Measurements from ENCODE around the gene INSYN2B.

- TF ChIP-seq CTCF (IDR thresholded peaks at IDR 0.05; ENCODE audit: low read depth, low read length) (no peak), EZH2phosphoT487 (IDR thresholded peaks at IDR 0.05; ENCODE audit: low read depth) (no peak)
These were observed 147.4 kb downstream of the INSYN2B start for GRCh38 chr5:169832845-169833244.
